ENCODE data around the gene ENG.

The ENG gene

DNA sequence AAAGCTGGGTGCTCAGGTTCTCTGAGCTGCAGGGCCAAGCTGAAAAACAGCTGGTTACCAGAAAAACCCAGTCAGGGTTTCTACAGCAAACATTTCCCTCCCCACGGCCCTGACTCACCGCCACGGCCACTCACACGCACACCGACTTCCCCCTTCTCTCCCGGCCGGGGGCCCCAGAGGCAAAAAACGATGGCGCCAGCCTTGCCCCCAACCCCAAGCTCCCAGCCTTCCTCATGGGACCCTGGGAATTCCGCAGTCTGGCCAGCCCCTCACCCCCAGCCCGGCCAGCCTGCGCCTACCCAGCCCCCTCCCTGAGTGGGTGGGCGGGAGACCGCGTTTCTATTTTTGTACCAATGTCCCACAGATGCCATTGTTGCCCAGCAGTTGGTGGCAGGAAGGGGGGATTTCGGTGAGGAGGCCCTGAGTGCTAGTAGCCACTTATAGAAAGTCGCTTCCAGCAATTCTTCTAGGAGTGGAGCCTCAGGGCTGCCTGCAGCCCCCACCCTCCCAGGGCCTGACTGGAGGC is 18.4 kb downstream of the ENG start:
- DNase-seq = peak; percentile 82
- Histone ChIP-seq H3K27me3 (replicated peaks) (no peaks in the 10 kb centered on the region), H3K27ac (peak overlapping the region; percentile 92), H3K4me3 (ENCODE audit: low read depth, low read length) (no peak overlapping the region), H3K36me3 (replicated peaks) (peaks cover 3% of the 10 kb centered on the region)
- TF ChIP-seq, protein P1, sequence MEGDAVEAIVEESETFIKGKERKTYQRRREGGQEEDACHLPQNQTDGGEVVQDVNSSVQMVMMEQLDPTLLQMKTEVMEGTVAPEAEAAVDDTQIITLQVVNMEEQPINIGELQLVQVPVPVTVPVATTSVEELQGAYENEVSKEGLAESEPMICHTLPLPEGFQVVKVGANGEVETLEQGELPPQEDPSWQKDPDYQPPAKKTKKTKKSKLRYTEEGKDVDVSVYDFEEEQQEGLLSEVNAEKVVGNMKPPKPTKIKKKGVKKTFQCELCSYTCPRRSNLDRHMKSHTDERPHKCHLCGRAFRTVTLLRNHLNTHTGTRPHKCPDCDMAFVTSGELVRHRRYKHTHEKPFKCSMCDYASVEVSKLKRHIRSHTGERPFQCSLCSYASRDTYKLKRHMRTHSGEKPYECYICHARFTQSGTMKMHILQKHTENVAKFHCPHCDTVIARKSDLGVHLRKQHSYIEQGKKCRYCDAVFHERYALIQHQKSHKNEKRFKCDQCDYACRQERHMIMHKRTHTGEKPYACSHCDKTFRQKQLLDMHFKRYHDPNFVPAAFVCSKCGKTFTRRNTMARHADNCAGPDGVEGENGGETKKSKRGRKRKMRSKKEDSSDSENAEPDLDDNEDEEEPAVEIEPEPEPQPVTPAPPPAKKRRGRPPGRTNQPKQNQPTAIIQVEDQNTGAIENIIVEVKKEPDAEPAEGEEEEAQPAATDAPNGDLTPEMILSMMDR (IDR thresholded peaks at IDR 0.05; ENCODE audit: low read depth, low read length, missing control alignments) = no peak
- in situ Hi-C loops (cut with HindIII; ENCODE audit: low pct_ligation_motif_present, low sequenced_read_pairs) = no loop called here

DNA sequence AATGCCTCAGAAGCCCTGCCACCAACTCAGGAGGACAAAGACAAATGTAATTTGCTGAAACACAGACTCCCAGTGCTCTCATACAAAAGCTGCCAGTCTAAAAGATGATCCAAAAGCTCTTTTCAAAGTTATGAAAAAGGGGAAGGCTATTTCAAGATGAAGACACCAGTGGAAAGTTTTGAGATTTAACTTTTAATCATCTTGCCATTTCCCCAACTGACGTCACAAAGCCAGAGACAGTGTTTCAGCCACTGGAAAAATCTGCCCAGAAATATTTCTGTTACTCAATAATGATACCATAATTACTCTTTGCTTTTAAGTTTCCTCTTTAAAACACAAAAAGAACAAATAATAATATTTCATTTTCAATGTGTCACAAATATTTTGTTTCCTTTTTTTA is 20.9 kb downstream of the ENG start:
- no peak overlapping the region for H3K4me3 ChIP-seq (ENCODE audit: low read depth, low read length)
- no peak for DNase-seq
- no peak overlapping the region for H3K27ac ChIP-seq

DNA sequence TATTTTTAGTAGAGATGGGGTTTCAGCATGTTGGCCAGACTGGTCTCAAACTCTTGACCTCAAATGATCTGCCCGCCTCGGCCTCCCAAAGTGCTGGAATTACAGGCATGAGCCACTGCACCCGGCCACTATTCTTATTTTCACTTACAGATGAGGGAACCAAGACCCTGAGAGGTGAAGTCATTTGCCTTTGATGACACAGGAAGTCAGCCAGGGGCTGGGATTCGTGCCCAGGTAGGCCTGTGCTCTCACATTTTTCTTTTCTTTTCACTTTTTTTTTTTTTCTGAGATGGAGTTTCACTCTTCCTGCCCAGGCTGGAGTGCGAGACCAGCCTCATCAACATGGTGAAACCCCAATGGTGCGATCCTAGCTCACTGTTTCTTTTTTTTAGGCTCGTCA is 22.2 kb downstream of the ENG start:
- H3K27ac ChIP-seq = no peak overlapping the region
- TF ChIP-seq, protein P1 (IDR thresholded peaks at IDR 0.05; ENCODE audit: low read depth, low read length, missing control alignments) = no peak
- in situ Hi-C loops (cut with HindIII; ENCODE audit: low pct_ligation_motif_present, low sequenced_read_pairs) = no loop called here
- no peak overlapping the region for H3K4me3 ChIP-seq (ENCODE audit: low read depth, low read length)
- no peak for DNase-seq
- no peaks in the 10 kb centered on the region for H3K27me3 ChIP-seq (replicated peaks)
- H3K36me3 ChIP-seq (replicated peaks) = peaks cover 3% of the 10 kb centered on the region

More for the DNA sequence above, 20.9 kb downstream of the ENG start:
- TF ChIP-seq, protein P1 (IDR thresholded peaks at IDR 0.05; ENCODE audit: low read depth, low read length, missing control alignments) = no peak
- in situ Hi-C loops (cut with HindIII; ENCODE audit: low pct_ligation_motif_present, low sequenced_read_pairs) = no loop called here
- Histone ChIP-seq H3K36me3 (replicated peaks) (peaks cover 3% of the 10 kb centered on the region), H3K27me3 (replicated peaks) (no peaks in the 10 kb centered on the region)

DNA sequence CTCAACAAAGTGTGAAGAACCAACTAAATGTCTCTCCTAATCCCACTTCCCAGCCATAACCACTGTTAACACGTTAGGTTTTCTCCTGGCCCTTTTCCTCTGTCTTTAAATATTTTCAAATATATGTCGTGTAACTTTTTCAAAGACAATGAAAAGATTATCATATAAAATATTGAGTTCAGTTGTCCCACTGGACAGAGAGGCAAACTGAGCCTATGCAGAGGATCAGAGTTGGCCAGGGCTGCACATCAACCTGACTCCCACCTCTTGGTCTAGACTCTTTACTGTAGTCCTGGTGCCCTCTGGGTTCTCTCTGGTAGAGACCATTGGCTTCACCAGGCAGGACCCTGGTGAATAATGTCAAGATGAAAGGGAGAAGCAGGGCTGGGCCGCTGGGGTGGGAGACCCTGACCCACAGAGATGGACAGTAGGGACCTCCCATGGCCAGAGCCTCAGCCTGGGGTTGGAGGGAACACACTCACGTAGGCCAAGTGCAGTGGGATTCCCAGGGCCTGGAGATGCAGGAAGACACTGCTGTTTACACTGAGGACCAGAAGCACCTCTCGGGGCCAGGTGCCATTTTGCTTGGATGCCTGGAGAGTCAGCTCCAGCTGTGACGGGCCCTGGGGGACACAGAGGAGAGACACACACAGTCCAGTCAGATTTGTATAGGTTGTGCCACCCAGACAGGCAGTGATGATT is 25.1 kb downstream of the ENG start:
- Histone ChIP-seq H3K36me3 (replicated peaks) (peaks cover 23% of the 10 kb centered on the region), H3K27me3 (replicated peaks) (no peaks in the 10 kb centered on the region), H3K27ac (no peak overlapping the region), H3K4me3 (ENCODE audit: low read depth, low read length) (no peak overlapping the region)
- in situ Hi-C loops (cut with HindIII; ENCODE audit: low pct_ligation_motif_present, low sequenced_read_pairs) = no loop called here
- DNase-seq = no peak
- TF ChIP-seq, protein P1 (IDR thresholded peaks at IDR 0.05; ENCODE audit: low read depth, low read length, missing control alignments) = no peak

DNA sequence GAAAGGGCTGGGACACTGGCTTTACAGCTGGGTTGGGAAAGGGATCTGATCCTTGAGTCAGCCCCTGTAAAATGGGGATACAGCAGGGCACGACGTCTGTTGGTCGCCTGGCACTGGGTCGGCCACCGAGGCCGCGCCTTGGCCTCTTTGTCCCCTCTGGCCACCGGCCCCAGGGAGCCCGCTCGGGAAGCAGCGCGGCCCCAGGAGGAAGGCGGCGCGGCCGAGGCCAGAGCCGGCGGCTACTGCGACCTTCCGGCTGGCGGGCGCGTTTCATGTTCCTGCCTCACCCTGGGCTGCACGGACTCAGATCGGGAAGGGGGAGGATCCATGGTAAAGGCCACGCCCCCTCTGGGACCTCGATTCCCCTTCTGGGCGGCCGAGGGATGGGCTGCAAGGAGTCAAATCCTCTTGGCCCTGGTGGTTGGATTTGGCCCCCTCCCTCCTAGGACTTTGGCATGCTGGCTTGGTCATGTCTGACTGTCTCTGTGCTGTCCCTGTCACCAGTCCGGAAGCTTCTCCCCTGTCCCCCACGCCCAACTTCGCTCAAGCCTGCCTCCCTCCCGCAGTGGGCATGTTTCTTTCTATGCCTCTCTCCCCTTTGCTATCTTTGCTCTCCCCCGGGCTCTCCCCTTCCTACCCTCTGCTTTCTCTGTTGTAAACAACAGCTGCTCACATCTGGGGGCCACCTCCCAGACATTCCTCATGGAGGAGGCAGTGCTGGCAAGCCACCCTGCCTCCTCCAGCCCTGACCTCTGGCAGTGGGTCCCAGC is 26.0 kb downstream of the ENG start:
- TF ChIP-seq, protein P1 (IDR thresholded peaks at IDR 0.05; ENCODE audit: low read depth, low read length, missing control alignments) = no peak
- Histone ChIP-seq H3K27ac (no peak overlapping the region), H3K36me3 (replicated peaks) (peaks cover 30% of the 10 kb centered on the region), H3K27me3 (replicated peaks) (no peaks in the 10 kb centered on the region), H3K4me3 (ENCODE audit: low read depth, low read length) (peak overlapping the region; percentile 29)
- DNase-seq = peak; percentile 46
- in situ Hi-C loops (cut with HindIII; ENCODE audit: low pct_ligation_motif_present, low sequenced_read_pairs) = no loop called here

Measured in brain microvascular endothelial cell (primary cell).